HCT116 (cell line): ENCODE measurements around the gene FCRL5.

ENCODE experiments used
- CTCF ChIP-seq, 3 experiments: fragments of 200-600 bp in 1 of 3; sonication (generic) in 1 of 3; IDR thresholded peaks in 2 of 3; conservative IDR thresholded peaks in 1 of 3; 2 replicates each; pipeline ENCODE4 v1.5.1; 2012 to 2017; ENCODE audit warnings: low read depth in 2 of 3, low read length in 2 of 3, antibody characterized with exemption in 1 of 3, borderline replicate concordance in 1 of 3, control low read depth in 1 of 3, mild to moderate bottlenecking in 1 of 3, mixed read lengths in 1 of 3, mixed run types in 1 of 3, moderate library complexity in 1 of 3; ENCODE audit not compliant: insufficient read depth in 1 of 3
- ELF1 ChIP-seq: IDR thresholded peaks from 2 replicates; pipeline ENCODE4 v1.6.1; 2012; ENCODE audit warnings: low read depth, borderline replicate concordance
- EZH2 ChIP-seq: fragments of 200-600 bp; sonication (generic); IDR thresholded peaks from 2 replicates; pipeline ENCODE4 v1.6.1; 2017; ENCODE audit warnings: antibody characterized with exemption, mixed run types
- POLR2A ChIP-seq: IDR thresholded peaks from 2 replicates; pipeline ENCODE4 v1.7.0; 2011; ENCODE audit warnings: borderline replicate concordance; ENCODE audit not compliant: insufficient read depth, insufficient read length; ENCODE audit errors: extremely low read depth
- POLR2AphosphoS5 ChIP-seq: IDR thresholded peaks from 2 replicates; pipeline ENCODE4 v1.6.1; 2011; ENCODE audit warnings: mild to moderate bottlenecking, low read depth, low read length, moderate library complexity
- RAD21 ChIP-seq: IDR thresholded peaks from 2 replicates; pipeline ENCODE4 v1.6.1; 2012; ENCODE audit warnings: low read depth, mild to moderate bottlenecking
- REST ChIP-seq: IDR thresholded peaks from 2 replicates; pipeline ENCODE4 v1.6.1; 2012; ENCODE audit warnings: low read depth
- TCF7L2 ChIP-seq: IDR thresholded peaks from 2 replicates; pipeline ENCODE4 v1.7.0; 2011; ENCODE audit warnings: borderline replicate concordance, inconsistent platforms; ENCODE audit not compliant: insufficient read depth, insufficient read length; ENCODE audit errors: extremely low read depth
- YY1 ChIP-seq: IDR thresholded peaks from 2 replicates; pipeline ENCODE4 v1.6.1; 2011; ENCODE audit warnings: low read length, low read depth, moderate library complexity, mild to moderate bottlenecking; ENCODE audit not compliant: insufficient replicate concordance; ENCODE audit errors: extremely low read depth
- ZBTB33 ChIP-seq: IDR thresholded peaks from 2 replicates; pipeline ENCODE4 v1.6.1; 2011; ENCODE audit warnings: mild to moderate bottlenecking, low read length, moderate library complexity; ENCODE audit not compliant: insufficient replicate concordance; ENCODE audit errors: extremely low read depth
- ZNF274 ChIP-seq: fragments of 200-500 bp; sonication (Bioruptor generic); IDR thresholded peaks from 2 replicates; pipeline ENCODE4 v1.6.1; 2014; ENCODE audit warnings: mild to moderate bottlenecking, low read depth, low read length, inconsistent platforms

- peak; percentile 49 to 78 (median 61); a peak in 5 of 6 replicates for TF ChIP-seq CTCF (IDR thresholded peaks at IDR 0.05 in 2 of 3, conservative IDR thresholded peaks at IDR 0.05 in 1 of 3; ENCODE audit: borderline replicate concordance in 1 of 3, insufficient read depth in 1 of 3, low read depth in 2 of 3, low read length in 2 of 3)
- TF ChIP-seq TCF7L2 = no peak
- TF ChIP-seq EZH2 = no peak
- no peak for TF ChIP-seq ZNF274
- no peak for TF ChIP-seq POLR2AphosphoS5
- no peak for TF ChIP-seq REST
- no peak for TF ChIP-seq YY1
- no peak for TF ChIP-seq ZBTB33
- TF ChIP-seq POLR2A = no peak
- TF ChIP-seq RAD21 = peak; percentile 59
- no peak for TF ChIP-seq ELF1
Measured at GRCh38 chr1:157580179-157580827, 28.0 kb upstream of the FCRL5 start.
